HG03558 (cell line): ENCODE data around the gene KLHDC8B.

Experiments used
- ATAC-seq: cut with Tn5 transposase; IDR thresholded peaks from one replicate; pipeline ENCODE4 v1.9.1; 2021; ENCODE audit warnings: moderate number of reproducible peaks; ENCODE audit not compliant: unreplicated experiment; ENCODE audit errors: extremely low read depth

Gene KLHDC8B

DNA sequence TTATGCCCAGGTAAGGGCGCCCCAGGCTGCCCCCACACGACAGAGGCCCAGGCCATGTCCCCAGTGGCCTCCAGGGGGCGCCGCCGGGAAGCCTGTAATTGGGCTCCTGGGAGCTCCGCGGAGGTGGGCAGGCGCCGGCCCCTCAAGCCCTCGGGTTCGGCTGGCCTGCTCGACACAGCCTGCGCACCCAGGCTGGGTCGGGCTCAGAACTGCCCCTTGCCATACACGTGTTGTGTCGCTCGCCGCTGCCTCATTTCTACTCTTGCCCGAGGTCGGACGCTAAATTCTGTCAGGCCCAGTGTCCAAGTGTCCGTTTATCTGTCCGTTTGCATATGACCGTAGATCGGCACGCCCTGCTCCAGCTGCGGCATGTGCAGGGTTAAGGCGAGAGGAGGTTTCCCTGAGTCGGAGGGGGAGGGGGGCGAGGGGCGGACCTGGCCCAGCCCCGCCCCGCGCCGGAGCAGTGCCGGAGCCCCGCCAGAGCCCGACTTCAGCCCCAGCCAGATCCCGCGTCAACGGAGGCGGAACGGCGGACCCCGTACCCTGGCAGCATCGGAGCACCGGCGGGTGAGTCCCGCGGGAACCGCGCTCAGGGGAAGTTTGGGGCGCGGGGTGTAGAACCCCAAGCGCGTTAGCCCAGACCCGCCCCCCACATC lies at the start of gene KLHDC8B:
KLHDC8B (plus strand) TSS at position 480 of the 656 bp plus-strand sequence. CDS start 1,172 bp downstream, outside the sequence.
- ATAC-seq = peak; percentile 45

DNA sequence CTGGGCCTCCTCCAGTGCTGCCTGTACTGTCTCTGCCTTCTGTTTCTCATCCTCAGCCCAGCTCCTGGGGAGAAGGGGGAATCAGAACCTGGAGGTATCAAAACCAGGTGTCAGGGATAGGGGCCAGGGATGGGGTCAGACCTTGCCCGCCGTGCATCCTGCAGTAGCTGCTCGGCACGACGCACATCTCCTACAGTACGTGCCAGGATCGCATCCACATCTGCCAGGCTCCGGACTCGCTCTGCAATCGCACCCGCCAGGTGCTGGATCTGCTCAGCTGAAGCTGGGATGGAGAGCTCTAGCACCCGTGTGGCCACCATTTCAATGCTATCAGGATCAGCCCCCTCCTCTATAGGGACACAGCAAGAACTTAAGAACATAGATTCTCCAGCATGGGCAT lies 49.4 kb upstream of the KLHDC8B start:
- no peak for ATAC-seq

DNA sequence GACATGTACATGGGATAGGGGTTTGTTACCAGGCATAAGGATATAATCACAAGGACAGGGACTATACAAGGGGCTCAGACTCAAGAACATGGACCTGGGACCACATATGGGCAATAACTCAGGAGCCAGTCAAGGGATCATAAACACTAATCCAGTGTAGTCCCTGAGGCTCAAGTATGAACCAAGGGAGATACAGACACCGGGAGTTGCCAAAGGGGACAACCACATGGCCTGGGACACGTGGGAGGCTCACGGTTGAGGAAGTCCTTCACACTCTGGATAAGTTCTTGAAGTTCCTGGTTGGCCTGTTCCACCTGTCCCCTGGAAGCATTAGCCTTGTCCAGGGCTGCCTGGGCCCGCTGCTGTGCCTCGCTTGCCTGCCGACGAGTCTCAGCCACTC lies 48.9 kb upstream of the KLHDC8B start:
- ATAC-seq = no peak

DNA sequence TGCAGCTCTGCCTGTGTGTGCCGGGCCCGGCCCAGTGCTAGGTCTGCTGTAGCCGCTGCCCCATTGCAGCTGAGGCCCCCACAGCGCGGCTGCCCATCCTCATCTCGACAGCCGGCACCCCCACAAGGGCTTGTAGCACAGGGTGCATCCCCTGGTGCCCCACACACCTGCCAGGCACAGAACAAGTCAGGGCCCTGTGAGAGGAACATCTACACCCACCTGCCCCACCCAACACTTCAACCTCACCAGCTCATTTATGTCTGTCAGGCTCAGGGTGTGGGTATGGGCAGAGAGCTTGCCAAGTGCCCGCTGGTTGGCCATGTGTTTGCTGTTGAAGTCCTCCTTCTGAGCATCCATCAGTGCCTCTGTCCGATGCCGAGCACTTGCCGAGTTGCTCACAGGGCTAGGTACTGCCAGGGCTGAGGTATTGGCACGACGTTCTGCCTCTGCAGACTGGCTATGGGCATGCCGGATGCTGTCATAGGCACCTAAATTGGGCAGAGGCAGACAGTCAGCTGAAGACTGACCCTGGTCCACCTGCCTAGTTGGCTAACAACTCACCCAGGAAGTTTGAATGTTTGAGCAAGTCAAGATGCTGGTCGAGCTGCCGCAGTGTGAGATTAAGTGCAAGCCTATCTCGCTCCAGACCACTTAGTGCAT lies 48.4 kb upstream of the KLHDC8B start:
- ATAC-seq = no peak

DNA sequence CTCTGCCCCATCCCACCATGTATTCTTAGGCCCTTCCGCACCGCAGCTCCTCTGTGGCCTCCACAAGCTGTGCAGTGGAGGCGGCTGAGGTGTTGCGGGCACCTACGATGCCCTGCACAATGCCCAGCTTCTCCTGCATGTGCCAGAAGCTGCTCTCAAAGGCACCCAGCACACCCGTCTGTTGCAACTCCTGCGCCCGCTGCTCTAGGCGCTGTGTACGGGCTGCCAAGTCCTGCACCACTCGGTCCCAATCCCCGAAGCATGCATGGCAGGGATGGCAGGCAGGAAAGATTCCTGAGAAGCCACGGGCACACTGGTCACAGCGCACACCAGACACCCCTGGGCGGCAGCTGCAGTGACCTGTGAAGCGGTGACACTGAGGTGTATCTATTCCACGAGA lies 47.7 kb upstream of the KLHDC8B start:
- ATAC-seq = no peak

DNA sequence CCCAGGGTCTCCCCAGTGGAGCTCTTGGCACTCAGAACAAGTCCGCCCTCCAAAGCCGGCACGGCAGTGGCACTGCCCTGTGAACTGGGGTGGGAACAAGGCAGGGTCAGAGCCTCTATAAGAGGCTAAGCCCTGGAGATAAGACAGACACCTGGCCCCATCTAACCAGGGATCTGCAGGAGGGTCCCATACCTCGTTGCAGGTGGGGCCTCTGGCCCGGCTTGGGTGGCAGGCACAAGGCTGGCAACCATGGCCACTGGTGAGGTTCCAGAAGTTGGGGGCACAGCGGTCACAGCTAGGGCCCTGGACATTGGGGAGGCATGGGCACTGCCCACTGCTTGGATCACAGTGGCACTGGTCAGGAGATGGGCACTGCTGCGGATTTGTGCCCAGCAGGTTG lies 47.2 kb upstream of the KLHDC8B start:
- ATAC-seq = no peak

DNA sequence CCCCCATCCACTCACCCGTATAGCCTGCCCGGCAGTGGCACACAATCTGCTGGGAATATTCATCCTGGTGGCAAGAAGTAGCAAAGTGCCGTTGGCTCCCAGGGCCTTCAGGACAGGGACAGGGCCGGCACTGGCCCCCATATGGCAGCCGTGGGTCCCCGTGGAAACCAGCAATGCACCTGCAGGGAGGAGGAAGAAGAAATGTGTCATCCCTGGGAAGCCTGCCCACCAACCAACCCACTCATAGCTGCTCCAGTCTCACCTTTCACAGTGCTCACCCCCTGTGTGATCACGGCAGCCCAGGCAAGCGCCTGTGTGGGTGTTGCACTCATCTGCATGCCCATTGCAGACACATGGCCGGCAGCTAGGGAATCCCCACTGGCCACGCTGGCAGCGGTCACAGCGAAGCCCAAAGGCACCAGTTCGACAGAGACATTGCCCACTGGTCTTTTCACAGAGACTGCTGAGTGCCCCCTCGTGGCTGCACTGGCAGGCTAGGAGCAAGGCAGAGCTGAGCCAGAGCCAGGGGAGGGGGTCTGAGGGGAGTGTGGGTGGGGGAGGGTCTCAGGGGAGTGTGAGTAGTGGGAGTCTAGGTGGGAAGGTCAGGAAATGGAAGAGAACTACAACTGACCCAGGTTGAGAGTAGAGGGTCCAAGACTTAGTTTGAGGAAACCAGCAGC lies 46.3 kb upstream of the KLHDC8B start:
- ATAC-seq = no peak

DNA sequence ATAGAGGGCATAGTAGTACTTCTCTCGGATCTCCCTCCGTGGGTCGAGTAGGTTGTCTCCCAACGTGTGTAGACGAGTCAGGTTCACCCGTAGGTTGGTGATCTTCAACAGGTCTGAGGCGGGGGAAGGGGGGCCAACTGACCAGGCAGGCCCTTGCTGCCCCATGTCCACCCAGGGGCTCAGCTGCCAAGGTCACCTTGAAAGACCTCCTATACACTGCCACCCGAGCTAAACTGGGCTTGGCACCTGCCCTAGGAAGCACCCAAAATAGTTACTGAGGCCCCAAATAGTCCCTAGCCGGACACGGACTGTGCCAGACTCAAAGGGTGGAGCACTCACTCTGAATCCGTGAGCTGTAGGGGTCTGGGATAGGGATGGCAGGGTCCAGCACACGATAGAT lies 40.4 kb upstream of the KLHDC8B start:
- ATAC-seq = no peak

DNA sequence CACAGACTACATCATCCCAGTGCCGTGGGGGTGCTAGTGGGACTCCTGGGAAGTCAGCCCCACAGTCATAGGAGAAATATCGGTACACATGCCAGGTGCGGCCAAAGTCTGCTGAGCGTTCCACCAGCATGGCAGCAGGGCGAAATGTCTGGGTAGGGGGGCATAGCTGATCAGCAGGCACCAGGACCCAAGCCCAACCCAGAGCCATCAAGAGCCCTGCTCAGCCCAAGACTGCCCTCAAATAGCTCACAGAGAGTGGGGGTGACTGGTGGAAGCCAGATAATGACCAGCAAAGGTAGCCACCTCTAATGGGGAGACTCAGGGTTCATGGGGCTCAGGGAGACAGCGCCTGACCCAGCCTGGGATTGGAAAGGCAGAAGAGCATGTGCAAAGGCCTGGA lies 39.8 kb upstream of the KLHDC8B start:
- ATAC-seq = no peak

DNA sequence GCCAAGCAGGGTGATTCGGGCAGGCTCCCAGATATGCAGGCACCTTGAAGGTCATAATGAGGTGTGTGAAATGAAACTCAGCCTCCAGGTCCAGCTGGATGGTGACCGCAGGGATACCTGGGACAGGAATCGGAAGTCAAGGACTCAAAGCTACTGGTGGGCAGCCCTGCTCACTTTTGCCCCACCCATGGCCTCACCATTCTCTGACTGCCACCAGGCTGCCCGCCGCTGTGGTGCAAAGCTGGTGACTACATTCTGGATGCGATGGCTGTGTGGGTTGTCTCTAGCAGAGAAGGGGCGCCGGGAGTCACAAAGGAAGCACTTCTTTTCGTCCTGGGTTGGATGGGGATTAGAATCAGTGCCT lies 39.3 kb upstream of the KLHDC8B start:
- ATAC-seq = no peak

DNA sequence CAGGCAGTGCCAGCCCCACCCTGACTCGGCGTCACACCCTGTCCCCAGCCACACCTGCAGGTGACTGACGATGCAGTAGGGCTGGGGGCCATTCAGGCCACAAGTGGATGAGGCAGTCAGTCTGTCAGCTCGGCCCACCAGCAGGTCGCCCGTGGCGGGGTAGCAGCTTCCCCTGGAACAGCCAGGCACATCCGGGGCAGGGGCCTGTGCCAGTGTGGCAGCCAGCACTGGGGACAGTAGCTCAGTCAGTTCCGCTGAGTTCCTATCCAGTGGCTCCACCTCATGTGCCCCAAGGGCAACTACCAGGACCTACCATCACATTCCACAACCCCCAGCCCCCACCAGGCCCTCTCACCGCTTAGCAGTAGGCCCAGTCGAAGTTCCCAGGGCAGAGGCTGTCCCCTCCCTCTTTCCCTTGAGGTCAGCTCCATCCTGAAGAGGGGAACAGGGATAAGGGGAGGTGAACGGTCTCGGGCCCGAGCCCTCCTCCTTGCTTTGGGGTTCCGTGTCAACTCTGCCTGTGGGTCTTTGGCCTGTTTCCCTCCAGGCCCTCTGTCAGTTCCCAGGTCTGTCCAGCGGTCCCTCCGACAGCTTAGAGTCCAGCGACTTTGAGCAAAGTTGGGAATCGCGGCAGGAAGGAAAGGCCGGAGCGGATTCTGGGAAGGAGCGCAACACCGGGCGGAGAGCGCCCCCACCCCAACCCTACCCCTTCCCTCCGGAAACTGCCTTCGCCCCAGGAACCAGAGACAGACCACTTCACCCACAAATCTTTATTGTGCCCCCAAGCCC lies 38.8 kb upstream of the KLHDC8B start, which contains the start of gene LAMB2:
LAMB2 (minus strand) TSS at position 614 of the 789 bp plus-strand sequence; CDS start at position 431, 183 bp downstream.
- no peak for ATAC-seq

DNA sequence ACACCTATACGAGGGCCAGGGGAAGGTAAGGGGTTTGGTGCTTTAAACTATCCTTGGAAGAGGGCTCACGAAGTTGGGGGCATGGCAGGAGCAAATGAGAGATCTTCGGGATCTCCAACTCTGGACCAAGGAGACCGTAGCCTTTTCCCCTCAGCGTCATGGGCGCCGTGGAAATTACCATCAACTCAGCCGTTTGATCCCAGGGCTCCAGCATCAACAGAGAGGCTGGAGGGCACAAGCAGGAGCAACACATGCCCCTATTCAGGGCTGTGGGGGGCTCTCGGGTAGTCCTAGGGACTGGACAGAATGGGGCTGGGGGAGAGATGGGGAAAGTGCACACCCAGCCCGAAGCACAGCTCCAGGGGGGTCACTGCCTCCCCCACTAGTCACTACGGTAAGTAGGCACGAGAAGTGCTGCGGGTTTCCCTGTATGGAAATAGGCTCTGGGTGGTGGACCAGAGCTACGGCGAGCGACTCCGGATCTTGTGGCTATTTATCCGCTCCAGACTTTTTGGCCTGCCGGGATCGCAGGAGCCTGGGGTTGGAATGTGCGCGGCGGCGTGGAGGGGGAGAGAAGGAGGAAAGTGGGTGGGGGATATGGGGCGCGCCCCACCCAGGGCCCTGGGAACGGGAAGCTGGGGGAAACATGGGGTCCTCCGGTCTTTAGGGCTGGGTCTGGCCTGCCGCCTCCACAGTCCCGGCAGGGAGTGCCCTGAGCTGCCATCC lies 38.0 kb upstream of the KLHDC8B start:
- no peak for ATAC-seq

DNA sequence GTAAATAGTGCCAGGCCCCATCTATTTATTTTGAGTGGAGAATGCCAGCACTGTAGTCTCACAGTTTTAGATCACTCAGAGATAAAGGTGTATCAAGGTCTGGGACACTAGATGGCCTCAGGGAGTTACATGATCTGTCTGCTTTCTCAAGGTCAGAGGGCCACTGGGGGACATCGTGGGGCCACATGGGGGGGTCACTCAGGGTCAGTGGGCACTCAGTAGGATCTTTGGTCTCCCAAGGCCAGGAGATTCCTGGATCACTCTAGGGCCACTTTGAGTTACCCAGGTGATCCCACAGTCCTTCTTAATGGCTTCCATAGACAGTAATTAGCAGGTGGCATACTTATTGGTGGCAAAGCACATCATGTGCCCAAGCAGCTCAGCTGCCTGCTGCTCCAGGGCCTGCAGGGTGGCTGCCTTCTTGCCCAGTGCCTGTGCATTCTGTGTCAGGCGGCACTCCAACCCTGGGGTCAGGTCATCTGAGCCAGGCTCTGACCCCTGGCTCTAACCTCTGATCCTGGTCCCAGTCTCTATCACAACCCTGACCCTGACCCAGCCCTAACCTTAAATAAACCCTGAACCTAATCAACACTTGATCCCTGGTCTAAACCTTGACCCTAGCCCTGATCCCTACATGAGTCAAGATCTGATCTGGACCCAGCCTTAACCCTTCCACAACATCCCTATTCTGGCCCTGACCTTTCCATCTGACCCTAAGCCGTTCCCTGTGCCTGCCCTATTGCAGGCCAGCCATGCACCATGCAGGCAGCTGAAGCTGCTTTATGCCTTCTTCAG lies 36.7 kb upstream of the KLHDC8B start:
- ATAC-seq = no peak

DNA sequence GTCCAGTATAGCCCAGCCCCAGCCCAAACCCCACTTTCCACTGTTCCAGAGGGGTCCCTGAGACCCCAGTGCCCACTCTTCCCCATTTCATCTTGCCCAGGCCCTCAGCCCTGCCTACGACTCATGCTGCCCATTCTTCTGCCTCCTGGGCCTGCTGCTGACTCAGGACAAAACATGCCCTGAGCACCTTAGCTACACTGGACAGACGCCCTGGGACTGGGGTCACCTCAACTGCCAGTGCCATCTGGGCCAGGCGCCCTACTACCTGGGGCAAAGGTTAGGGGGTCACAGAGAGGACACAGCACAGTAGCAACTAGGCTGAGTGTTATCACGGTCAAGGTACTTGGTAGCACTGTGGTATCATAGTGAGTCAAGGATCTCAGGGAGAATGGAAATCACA lies 35.9 kb upstream of the KLHDC8B start:
- no peak for ATAC-seq

DNA sequence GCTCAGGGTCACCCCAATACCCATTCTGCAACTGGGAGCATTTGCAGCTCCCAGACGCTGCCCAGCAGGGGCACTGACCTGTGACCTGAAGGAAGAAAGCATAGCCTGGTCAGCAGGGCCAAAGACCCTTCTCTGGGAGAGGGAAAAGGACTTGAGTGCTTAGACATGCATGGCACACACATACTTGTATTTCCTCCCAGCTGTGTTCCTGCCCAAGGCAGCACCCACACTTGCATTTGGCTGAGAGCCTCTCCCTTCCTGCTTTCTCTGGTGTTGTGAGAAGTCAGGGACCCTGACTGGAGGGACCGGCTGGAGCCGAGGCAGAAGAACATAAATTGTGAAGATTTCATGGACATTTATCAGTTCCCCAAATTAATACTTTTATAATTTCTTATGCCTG lies 31.3 kb upstream of the KLHDC8B start:
- no peak for ATAC-seq

DNA sequence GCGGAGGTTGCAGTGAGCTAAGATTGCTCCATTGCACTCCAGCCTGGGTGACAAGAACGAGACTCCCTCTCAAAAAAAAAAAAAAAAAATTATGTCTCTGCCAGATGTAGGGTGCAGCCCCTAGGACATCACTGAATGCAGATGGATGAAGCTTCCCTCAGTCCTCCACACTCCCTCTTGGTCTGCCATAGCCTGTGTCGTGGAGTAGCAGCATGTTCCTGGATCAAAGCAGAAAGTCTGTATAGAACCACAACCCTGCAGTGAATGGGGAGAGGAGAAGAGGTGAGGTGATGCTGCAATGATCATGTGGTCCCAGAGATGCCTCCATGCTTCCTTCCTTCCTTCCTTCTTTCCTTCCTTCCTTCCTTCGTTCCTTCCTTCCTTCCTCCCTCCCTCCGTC lies 23.2 kb upstream of the KLHDC8B start:
- no peak for ATAC-seq

DNA sequence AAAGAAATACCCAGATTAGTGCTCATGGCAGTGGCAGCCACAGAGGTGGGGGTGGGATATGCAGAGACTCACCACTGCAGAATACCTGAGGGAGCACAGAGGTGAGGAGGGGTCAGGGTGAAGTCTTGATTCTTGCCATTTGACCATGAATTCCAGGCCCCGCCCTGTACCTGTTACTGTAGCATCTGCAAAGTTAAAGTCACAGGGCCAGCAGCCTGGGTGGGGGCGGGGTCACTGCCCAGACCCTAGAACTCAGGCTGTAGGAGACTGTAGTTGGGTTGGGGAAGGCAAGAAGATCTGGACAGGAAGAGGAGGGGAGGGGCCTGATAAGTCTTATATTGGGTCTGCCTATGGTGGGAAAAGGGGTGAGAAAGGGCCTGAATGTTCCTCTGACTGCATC lies 19.8 kb upstream of the KLHDC8B start:
- no peak for ATAC-seq

DNA sequence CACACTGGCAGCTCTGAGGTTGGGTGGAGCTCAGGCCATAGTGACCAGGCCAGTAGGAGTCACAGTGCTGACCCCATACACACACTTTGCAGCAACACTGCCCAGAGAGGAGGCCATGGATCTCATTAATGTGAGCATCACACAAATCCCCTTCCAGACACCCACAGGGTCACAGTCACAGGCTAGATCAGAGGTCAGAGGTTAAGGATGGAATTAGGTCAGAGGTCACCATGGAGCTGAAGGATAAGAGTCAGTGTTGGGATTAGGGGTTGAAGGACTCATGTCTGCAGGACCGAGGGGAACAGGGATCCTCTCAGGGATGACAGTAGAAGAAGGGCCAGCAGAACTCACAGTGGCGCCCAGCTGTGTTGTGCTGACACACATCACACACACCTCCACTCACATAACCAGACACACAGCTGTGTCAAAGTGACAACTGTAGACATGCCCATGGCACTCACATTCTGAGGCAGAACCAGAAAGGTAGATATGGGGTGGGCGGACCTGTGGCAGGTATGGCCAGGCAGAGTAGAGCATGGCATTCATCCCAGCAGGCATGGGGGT lies 18.0 kb upstream of the KLHDC8B start:
- no peak for ATAC-seq

DNA sequence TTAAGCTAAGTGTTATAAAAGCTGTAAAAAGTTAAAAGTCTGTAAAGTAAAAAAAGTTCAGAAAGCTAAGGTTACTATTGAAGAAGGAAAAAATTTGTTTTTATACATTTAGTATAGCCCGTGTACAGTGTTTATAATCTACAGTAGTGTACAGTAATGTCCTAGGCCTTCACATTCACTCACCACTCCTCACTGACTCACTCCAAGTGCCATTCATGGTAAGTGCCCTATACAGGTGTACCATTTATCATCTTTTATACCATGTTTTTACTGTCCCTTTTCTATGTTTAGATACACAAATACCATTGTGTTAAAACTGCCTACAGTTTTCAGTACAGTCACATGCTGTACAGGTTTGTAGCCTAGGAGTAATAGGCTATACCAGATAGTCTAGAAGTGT lies 14.1 kb upstream of the KLHDC8B start:
- no peak for ATAC-seq
